CD4-positive, alpha-beta T cell treated with Interferon alpha-2 for 1 hour (primary cell): Measurements from ENCODE around the gene NT5DC2.

Source experiments
- DNase-seq, 2 donors: peaks; one replicate each; pipeline ENCODE4 v3.0.0-alpha.2; 2020 to 2022

Gene NT5DC2

GRCh38 chr3:52506266-52506966 lies 27.2 kb downstream of the NT5DC2 start:
- DNase-seq: no peak

GRCh38 chr3:52504977-52505376 lies 28.7 kb downstream of the NT5DC2 start:
- DNase-seq: no peak

GRCh38 chr3:52503788-52504424 lies 29.8 kb downstream of the NT5DC2 start:
- no peak for DNase-seq

- DNase-seq: no peak
Observed at GRCh38 chr3:52502808-52503350, 30.8 kb downstream of the NT5DC2 start.

GRCh38 chr3:52502001-52502400 lies 31.7 kb downstream of the NT5DC2 start:
- DNase-seq: no peak

- DNase-seq: no peak
Observed at GRCh38 chr3:52501046-52501445, 32.6 kb downstream of the NT5DC2 start.

GRCh38 chr3:52498137-52499054 lies 35.3 kb downstream of the NT5DC2 start:
- DNase-seq: peak; percentile 29 to 60

GRCh38 chr3:52495777-52496602 lies 37.7 kb downstream of the NT5DC2 start:
- DNase-seq: peak in 1 of 2 donors; percentile 28

GRCh38 chr3:52494886-52495495 lies 38.7 kb downstream of the NT5DC2 start, which contains the start of gene STAB1:
Gene STAB1 (plus strand): TSS chr3:52495338. CDS start chr3:52495414, 76 bp downstream.
- DNase-seq: no peak

GRCh38 chr3:52494445-52494844 lies 39.2 kb downstream of the NT5DC2 start:
- no peak for DNase-seq

GRCh38 chr3:52493232-52494017 lies 40.2 kb downstream of the NT5DC2 start:
- no peak for DNase-seq

GRCh38 chr3:52492059-52492458 lies 41.6 kb downstream of the NT5DC2 start:
- DNase-seq: no peak

- DNase-seq: no peak
Observed at GRCh38 chr3:52490939-52491526, 42.6 kb downstream of the NT5DC2 start.

- no peak for DNase-seq
Observed at GRCh38 chr3:52490035-52490938, 43.4 kb downstream of the NT5DC2 start.

GRCh38 chr3:52489453-52489852 lies 44.2 kb downstream of the NT5DC2 start:
- DNase-seq: no peak

- no peak for DNase-seq
Observed at GRCh38 chr3:52488746-52489145, 44.9 kb downstream of the NT5DC2 start.

- DNase-seq: no peak
Observed at GRCh38 chr3:52487788-52488691, 45.6 kb downstream of the NT5DC2 start.
